Osteoblast (primary cell): Measurements from ENCODE around the gene LCOR. TPM values are rescaled to one million over a fixed set of nuclear protein-coding genes. Genes with fewer than 3 reads are reported as not detected.

Experiments used
- DNase-seq: peaks from one replicate; pipeline ENCODE4 v3.0.0; 2011; ENCODE audit warnings: low spot score, mixed read lengths; ENCODE audit not compliant: insufficient read length; ENCODE audit errors: missing footprints
- H2AFZ ChIP-seq: 2 replicates; pipeline ENCODE4 v1.6.0; 2011; ENCODE audit warnings: mild to moderate bottlenecking, low read length
- H3K27ac ChIP-seq: 2 replicates; pipeline ENCODE4 v1.5.1; 2011; ENCODE audit warnings: mild to moderate bottlenecking, low read depth, low read length, moderate library complexity
- H3K27me3 ChIP-seq: 2 replicates; pipeline ENCODE4 v1.6.0; 2012; ENCODE audit warnings: mild to moderate bottlenecking, control low read depth, inconsistent platforms, low read length, moderate library complexity; ENCODE audit not compliant: insufficient read depth
- H3K36me3 ChIP-seq: 2 replicates; pipeline ENCODE4 v1.5.1; 2011; ENCODE audit warnings: mild to moderate bottlenecking, low read length, control low read depth, moderate library complexity; ENCODE audit not compliant: insufficient read depth
- H3K4me1 ChIP-seq: 2 replicates; pipeline ENCODE4 v1.5.1; 2011; ENCODE audit warnings: mild to moderate bottlenecking, low read length, control low read depth, moderate library complexity; ENCODE audit not compliant: insufficient read depth
- H3K4me2 ChIP-seq: 2 replicates; pipeline ENCODE4 v1.6.0; 2011; ENCODE audit warnings: mild to moderate bottlenecking, low read length; ENCODE audit not compliant: insufficient read depth
- H3K4me3 ChIP-seq: fragments of 200-600 bp; sonication (generic); 3 replicates; pipeline ENCODE4 v1.5.1; 2012; ENCODE audit warnings: mild to moderate bottlenecking, low read length, inconsistent platforms; ENCODE audit not compliant: insufficient read depth
- H3K79me2 ChIP-seq: 2 replicates; pipeline ENCODE4 v1.6.0; 2012; ENCODE audit warnings: mild to moderate bottlenecking, low read length, control low read depth, inconsistent platforms; ENCODE audit not compliant: insufficient read depth
- H3K9me3 ChIP-seq: 2 replicates; pipeline ENCODE4 v1.5.1; 2011; ENCODE audit warnings: low read depth, low read length, control low read depth
- H4K20me1 ChIP-seq: 2 replicates; pipeline ENCODE4 v1.6.0; 2012; ENCODE audit warnings: mild to moderate bottlenecking, low read length, control low read depth; ENCODE audit not compliant: insufficient read depth
- CTCF ChIP-seq: IDR thresholded peaks from 2 replicates; pipeline ENCODE4 v1.5.1; 2011; ENCODE audit warnings: mild to moderate bottlenecking, low read depth, low read length, moderate library complexity; ENCODE audit errors: extremely low read depth
- total RNA-seq: library from RNA; depleted of rRNA; stranded (reverse); fragments of >200 nt; gene quantifications from 2 replicates; pipeline ENCODE4 v1.2.3, GENCODE V29; 2012

The LCOR gene
- total RNA-seq, 1 donor = 19.2 TPM

- H3K4me2 ChIP-seq = no peak overlapping the region
- no peak for DNase-seq
- no peak overlapping the region for H3K27ac ChIP-seq
- H2AFZ ChIP-seq = no peak overlapping the region
- peaks cover 11% of the 10 kb centered on the region for H3K4me1 ChIP-seq
- H3K27me3 ChIP-seq = no peaks in the 10 kb centered on the region
- no peak overlapping the region for H3K4me3 ChIP-seq
- H3K9me3 ChIP-seq = no peaks in the 10 kb centered on the region
- no peaks in the 10 kb centered on the region for H3K36me3 ChIP-seq
- no peak for TF ChIP-seq CTCF
- H4K20me1 ChIP-seq = no peaks in the 10 kb centered on the region
- H3K79me2 ChIP-seq = no peaks in the 10 kb centered on the region
Observed at GRCh38 chr10:96968682-96969423, 136.8 kb downstream of the LCOR start.

- Histone ChIP-seq H3K27ac (no peak overlapping the region), H3K4me2 (no peak overlapping the region), H3K4me3 (no peak overlapping the region), H3K36me3 (no peaks in the 10 kb centered on the region), H3K79me2 (no peaks in the 10 kb centered on the region), H4K20me1 (no peaks in the 10 kb centered on the region), H2AFZ (no peak overlapping the region), H3K9me3 (no peaks in the 10 kb centered on the region), H3K4me1 (peaks cover 11% of the 10 kb centered on the region), H3K27me3 (no peaks in the 10 kb centered on the region)
- no peak for DNase-seq
- TF ChIP-seq CTCF = no peak
Observed at GRCh38 chr10:96971324-96971723, 139.2 kb downstream of the LCOR start.

- no peak for TF ChIP-seq CTCF
- Histone ChIP-seq H3K36me3 (no peaks in the 10 kb centered on the region), H3K4me2 (no peak overlapping the region), H3K79me2 (no peaks in the 10 kb centered on the region), H2AFZ (no peak overlapping the region), H3K27ac (no peak overlapping the region), H3K27me3 (no peaks in the 10 kb centered on the region), H3K9me3 (no peaks in the 10 kb centered on the region), H3K4me1 (peaks cover 10% of the 10 kb centered on the region), H3K4me3 (no peak overlapping the region), H4K20me1 (peaks cover 3% of the 10 kb centered on the region)
- DNase-seq = no peak
Observed at GRCh38 chr10:96972264-96972663, 140.2 kb downstream of the LCOR start.

GRCh38 chr10:96973809-96974747 is 142.0 kb downstream of the LCOR start:
- H2AFZ ChIP-seq = no peak overlapping the region
- no peak for TF ChIP-seq CTCF
- H3K79me2 ChIP-seq = no peaks in the 10 kb centered on the region
- no peaks in the 10 kb centered on the region for H3K27me3 ChIP-seq
- peaks cover 3% of the 10 kb centered on the region for H4K20me1 ChIP-seq
- H3K4me3 ChIP-seq = no peak overlapping the region
- DNase-seq = no peak
- no peaks in the 10 kb centered on the region for H3K9me3 ChIP-seq
- H3K4me1 ChIP-seq = no peaks in the 10 kb centered on the region
- H3K4me2 ChIP-seq = no peak overlapping the region
- no peaks in the 10 kb centered on the region for H3K36me3 ChIP-seq
- no peak overlapping the region for H3K27ac ChIP-seq
